Panc1 (cell line): ENCODE data around the gene PFKFB3. TPM values are rescaled to one million over a fixed set of nuclear protein-coding genes. Genes with fewer than 3 reads are reported as not detected.

Source experiments
- ATAC-seq: fragments of 200-7000 bp; cut with Tn5 transposase; 2 replicates; pipeline ENCODE4 v1.9.1; 2020; ENCODE audit warnings: mild to moderate bottlenecking, moderate library complexity
- BruUV-seq: library from RNA; stranded (reverse); fragments of 400-500 nt; replicated peaks from 2 replicates; lab custom pipeline; 2021; lab: Mats Ljungman, UMichigan
- CTCF ChIA-PET: fragments of 300-600 bp; sonication (Branson Sonifier 250); formaldehyde crosslinking; loops from one replicate; lab custom pipeline; 2022; ENCODE audit warnings: antibody characterized with exemption; lab: Charles Lee
- POLR2A ChIA-PET: fragments of 300-600 bp; sonication (Branson Sonifier 250); formaldehyde crosslinking; loops from one replicate; lab custom pipeline; 2022; ENCODE audit warnings: antibody characterized with exemption; lab: Charles Lee
- DNase-seq: peaks from one replicate; pipeline ENCODE4 v3.0.0-alpha.2; 2010; ENCODE audit warnings: low read depth, low spot score
- H3K27ac ChIP-seq: 2 replicates; pipeline ENCODE4 v1.5.1; 2011; ENCODE audit warnings: mild to moderate bottlenecking, low read length, inconsistent platforms
- H3K27me3 ChIP-seq: fragments of 200-500 bp; sonication (Bioruptor generic); 2 replicates; pipeline ENCODE4 v1.6.0; 2014; ENCODE audit warnings: low read length, inconsistent platforms; ENCODE audit not compliant: control insufficient read depth, insufficient read depth
- H3K36me3 ChIP-seq: fragments of 200-500 bp; sonication (Bioruptor generic); 2 replicates; pipeline ENCODE4 v1.5.1; 2014; ENCODE audit warnings: inconsistent platforms, mild to moderate bottlenecking, low read length, moderate library complexity; ENCODE audit not compliant: control insufficient read depth, insufficient read depth
- H3K4me1 ChIP-seq: 2 replicates; pipeline ENCODE4 v1.5.1; 2011; ENCODE audit warnings: inconsistent platforms, mild to moderate bottlenecking, low read length, moderate library complexity; ENCODE audit not compliant: control insufficient read depth, insufficient read depth
- H3K4me3 ChIP-seq, 2 experiments: 2 replicates each; pipeline ENCODE4 v1.5.1; 2011 to 2012; ENCODE audit warnings: low read depth in 2 of 2, low read length in 2 of 2, mild to moderate bottlenecking in 2 of 2, inconsistent platforms in 1 of 2, moderate library complexity in 1 of 2
- H3K9me3 ChIP-seq: fragments of 200-500 bp; sonication (Bioruptor generic); 2 replicates; pipeline ENCODE4 v1.5.1; 2014; ENCODE audit warnings: low read depth, mild to moderate bottlenecking, inconsistent platforms, low read length, moderate library complexity; ENCODE audit not compliant: control insufficient read depth, insufficient read depth
- CTCF ChIP-seq: fragments of 450-650 bp; IDR thresholded peaks from 2 replicates; pipeline ENCODE4 v1.5.1; 2017; ENCODE audit warnings: mild to moderate bottlenecking
- REST ChIP-seq, 2 experiments: IDR thresholded peaks; 2 replicates each; pipeline ENCODE4 v1.6.1; 2011 to 2012; ENCODE audit warnings: low read depth in 2 of 2, control low read depth in 1 of 2, low read length in 1 of 2, mild to moderate bottlenecking in 1 of 2, moderate library complexity in 1 of 2; ENCODE audit not compliant: insufficient read depth in 1 of 2
- SIN3A ChIP-seq: IDR thresholded peaks from 2 replicates; pipeline ENCODE4 v1.6.1; 2012; ENCODE audit warnings: low read depth, mild to moderate bottlenecking, low read length, moderate library complexity, borderline replicate concordance; ENCODE audit not compliant: insufficient read depth
- in situ Hi-C: cut with HindIII; loops from 2 replicates; pipeline ENCODE4 v1.10.0; 2016; ENCODE audit warnings: low sequenced_read_pairs, low pct_unique_long_range_greater_than_20kb
- intact Hi-C: fragments of 100-400 bp; cut with micrococcal nuclease; formaldehyde crosslinking; loops from one replicate; pipeline ENCODE4 v1.10.0; 2022; ENCODE audit not compliant: unreplicated experiment
- total RNA-seq: library from RNA; stranded (reverse); gene quantifications from one replicate; pipeline ENCODE4 v1.2.1, GENCODE V29; 2021; ENCODE audit not compliant: unreplicated experiment

Gene PFKFB3
- total RNA-seq, 1 experiment from 2014 or later: 17.1 TPM

DNA sequence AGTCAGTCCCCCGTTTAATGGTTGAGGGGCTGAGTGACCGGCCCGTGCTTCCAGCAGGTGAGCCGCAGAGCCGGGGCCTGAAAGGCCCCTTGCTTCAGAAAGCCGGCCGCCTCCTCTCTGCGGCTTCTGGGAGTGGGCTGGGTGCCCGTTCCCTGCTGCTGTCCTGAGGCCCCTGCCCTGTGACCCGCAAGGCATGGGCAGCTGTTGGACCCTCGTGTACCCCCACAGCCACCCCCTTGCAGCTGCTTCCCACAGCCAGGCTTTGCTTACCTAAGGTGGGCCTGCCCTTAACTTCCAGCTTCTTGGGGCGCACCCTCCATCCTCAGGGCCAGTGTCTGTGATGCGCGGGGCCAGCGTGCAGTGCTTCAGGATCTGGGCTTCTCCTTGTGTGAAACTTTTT is 26.6 kb downstream of the PFKFB3 start:
- POLR2A ChIA-PET: no interaction called here
- TF ChIP-seq REST (IDR thresholded peaks at IDR 0.05; ENCODE audit: insufficient read depth in 1 of 2, low read depth in 2 of 2, low read length in 1 of 2) (no peak), SIN3A (no peak)
- ATAC-seq: no peak
- CTCF ChIA-PET: no interaction called here
- DNase-seq: no peak
- no peaks in the 10 kb centered on the region for H3K4me1 ChIP-seq
- no peak overlapping the region for H3K27ac ChIP-seq
- in situ Hi-C loops: no loop called here
- H3K27me3 ChIP-seq: no peaks in the 10 kb centered on the region
- no peaks in the 10 kb centered on the region for H3K9me3 ChIP-seq
- H3K36me3 ChIP-seq: no peaks in the 10 kb centered on the region; the same call in 1 of the 2 replicates
- H3K4me3 ChIP-seq: no peak overlapping the region
- intact Hi-C loops: no loop called here
- BruUV-seq: no TSS peak

- ChIA-PET CTCF (no interaction called here), POLR2A (no interaction called here)
- Histone ChIP-seq H3K27ac (no peak overlapping the region), H3K4me1 (no peaks in the 10 kb centered on the region), H3K27me3 (no peaks in the 10 kb centered on the region), H3K4me3 (no peak overlapping the region), H3K36me3 (no peaks in the 10 kb centered on the region; the same call in 1 of the 2 replicates), H3K9me3 (no peaks in the 10 kb centered on the region)
- ATAC-seq: no peak
- TF ChIP-seq SIN3A (no peak), CTCF (no peak), REST (IDR thresholded peaks at IDR 0.05; ENCODE audit: insufficient read depth in 1 of 2, low read depth in 2 of 2, low read length in 1 of 2) (no peak)
- in situ Hi-C loops: no loop called here
- intact Hi-C loops: no loop called here
- no peak for DNase-seq
- no TSS peak for BruUV-seq
Observed at GRCh38 chr10:6229746-6230145, 27.0 kb downstream of the PFKFB3 start.
